HuH-7.5 (cell line): ENCODE results near the gene CDYL.

Experiments
- DNase-seq: peaks from one replicate; pipeline ENCODE4 v3.0.0; 2011; ENCODE audit warnings: low spot score

The CDYL gene

DNA sequence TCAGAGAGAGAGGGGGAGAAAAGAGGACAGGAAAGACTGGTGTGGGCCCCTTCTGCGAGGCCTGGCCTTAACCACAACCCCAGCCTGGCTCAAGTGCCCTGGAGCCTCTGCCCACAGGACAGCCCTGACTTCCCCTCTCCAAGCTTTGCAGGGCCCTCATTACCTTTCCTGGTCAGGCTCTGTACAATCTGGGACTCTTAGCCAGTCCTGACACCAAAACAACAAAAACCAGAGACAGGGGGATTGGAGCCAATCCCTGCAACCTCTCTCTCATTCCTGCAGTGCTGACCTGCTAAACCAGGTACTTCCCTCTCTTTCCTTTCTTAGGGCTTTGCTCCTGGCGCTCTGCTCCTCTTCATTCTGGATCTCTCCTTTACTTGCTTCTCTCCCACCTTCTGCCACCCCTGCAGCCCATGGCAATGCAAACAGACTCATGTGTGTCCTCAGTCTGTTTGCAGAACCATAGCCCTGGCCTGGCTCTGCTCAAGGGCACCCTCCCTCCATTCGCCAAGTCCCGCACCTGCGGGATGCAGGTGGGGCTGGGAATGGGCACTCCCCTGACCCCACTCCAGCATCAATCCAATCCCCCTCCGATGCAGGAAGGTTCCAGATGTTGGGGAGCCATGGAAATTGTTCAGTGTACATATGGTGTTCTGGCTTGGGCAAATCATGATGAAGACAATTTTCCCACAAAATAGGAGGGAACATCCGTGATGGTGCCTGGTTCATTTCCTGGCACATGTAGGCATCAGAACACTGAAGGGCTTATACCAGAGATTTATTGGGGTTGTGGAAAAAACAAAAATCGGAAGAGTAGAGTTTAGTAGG is 189.6 kb downstream of the CDYL start:
- DNase-seq: no peak

DNA sequence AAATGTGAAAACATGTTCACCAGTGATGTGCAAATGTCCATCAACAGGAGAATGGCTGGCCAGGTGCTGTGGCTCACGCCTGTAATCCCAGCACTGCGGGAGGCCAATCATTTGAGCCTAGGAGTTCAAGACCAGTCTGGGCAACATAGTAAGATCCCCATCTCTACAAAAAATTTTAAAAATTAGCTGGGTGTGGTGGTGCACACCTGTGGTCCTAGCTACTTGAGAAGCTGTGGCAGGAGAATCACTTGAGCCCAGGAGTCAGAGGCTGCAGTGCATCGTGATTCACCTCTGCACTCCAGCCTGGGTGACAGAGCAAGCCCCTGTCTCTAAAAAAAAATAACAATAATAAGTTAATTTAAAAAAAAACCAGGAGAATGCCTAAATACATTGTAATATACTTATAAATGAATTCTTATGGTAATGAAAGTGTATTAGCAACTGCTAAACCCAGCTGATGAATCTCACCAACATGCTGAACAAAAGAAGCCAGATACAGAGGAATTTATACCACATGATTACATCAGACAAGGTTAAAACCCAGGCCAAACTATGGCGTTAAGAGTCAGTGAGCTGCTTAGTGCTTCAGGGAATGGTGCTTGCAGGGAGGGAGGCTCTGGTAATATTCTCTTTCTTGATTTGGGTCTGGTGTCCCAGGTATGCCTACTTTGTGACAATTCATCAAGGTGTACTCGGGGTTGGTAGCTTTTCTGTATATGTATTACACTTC is 191.3 kb downstream of the CDYL start:
- DNase-seq: no peak

DNA sequence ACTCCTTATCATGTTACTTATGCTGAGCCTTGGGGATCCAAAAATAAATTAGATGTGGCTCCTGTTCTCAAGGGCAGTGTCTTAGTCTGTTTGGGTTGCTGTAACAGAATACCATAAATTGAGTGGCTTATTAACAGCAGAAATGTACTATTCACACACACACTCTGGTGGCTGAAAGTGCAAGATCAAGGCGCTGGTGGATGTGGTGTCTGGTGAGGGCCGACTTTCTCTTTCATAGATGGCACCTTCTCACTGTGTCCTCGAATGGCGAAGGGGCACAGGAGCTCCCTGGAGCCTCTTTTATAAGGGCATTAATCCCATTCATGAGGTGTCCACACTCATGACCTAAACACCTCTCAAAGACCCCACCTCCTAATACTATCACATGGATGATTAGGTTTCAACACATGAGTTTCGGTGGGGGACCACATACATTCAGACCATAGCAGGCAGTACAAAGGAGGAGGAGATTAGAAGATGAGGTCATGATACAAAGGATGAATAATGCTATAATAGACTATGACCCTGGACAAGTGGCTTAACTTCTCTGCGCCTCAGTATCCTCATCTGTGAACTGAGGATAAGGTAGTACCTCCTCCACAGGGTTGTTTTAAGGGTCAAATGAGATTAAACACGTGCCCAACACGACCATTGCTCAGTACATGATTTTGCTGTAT is 193.5 kb downstream of the CDYL start:
- DNase-seq: no peak

DNA sequence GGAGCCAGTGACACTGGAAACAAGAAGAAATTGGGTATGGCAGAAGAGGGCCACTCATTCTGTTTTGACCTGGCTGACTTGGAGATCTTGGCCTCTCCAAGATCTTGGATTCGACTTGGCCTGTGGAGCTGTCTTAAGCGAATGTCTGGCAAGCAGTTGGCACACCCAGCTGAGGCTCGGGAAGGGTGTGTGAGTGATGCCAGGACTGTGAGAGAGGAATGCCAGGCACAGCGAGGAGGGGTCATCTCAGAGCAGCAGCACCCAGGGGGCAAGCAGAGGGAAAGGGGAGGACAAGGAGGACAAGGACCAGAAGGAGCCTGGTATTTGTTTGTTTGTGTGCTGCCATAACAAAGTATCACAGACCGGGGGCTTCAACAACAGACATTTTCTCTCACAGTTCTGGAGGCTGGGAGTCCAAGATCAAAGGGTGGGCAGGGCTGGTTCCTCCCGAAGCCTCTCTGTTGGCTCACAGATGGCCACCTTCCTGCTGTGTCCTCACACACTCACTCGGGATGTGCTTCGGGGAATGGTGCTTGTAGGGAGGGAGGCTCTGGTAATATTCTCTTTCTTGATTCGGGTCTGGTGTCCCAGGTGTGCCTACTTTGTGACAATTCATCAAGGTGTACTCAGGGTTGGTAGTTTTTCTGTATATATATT is 194.7 kb downstream of the CDYL start:
- no peak for DNase-seq

DNA sequence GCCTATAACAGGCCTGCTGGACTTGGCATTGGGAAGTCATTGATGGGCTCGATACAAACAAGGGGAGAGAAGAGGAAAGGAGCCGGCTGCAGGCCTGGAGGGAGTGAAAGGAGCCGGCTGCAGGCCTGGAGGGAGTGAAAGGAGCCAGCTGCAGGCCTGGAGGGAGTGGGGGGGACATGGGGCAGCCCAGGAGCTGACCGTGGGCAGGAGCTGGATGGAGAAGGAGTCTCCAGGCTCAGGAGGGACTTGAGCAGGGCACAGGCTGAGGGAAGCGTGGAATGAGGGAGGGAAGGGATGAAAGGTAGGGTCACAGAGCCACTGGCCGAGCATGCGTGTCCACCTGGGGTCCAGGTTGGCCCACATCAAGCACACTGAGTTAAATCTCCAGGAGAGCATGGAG is 195.6 kb downstream of the CDYL start:
- no peak for DNase-seq

DNA sequence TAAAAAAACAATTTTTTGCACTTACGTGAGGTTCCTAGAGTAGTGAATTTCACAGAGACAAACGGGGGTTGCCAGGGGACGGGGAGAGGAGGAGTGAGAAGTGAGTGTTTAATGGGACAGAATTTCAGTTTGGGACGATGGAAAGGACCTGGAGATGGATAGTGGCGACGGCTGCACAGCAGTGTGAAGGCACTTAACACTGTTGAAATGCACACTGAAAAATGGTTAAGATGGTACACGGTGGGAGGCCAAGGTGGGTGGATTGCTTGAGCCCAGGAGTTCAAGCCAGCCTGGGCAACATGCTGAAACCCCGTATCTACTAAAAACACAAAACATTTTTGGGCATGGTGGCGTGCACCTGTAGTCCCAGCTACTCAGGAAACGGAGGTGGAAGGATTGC is 196.2 kb downstream of the CDYL start:
- no peak for DNase-seq

DNA sequence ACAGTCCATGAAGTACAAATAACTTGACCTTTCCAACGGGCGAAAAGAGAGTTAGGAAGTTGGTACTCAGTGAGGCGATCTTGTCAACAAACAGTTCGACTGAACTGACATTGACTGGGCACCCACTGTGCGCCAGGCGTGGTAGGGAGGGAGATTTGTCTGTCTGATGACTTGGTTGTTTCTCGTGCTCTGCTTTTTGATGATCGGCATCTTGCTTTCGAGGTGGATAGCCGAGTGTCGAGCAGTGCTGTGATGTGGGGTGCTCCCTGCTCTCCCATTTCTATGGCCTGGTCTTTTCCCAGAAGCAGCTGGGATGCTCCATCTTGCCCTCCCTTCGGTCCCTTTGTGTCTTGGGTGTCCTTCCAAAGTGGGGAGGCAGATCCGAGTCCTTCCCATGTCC is 197.2 kb downstream of the CDYL start:
- no peak for DNase-seq

DNA sequence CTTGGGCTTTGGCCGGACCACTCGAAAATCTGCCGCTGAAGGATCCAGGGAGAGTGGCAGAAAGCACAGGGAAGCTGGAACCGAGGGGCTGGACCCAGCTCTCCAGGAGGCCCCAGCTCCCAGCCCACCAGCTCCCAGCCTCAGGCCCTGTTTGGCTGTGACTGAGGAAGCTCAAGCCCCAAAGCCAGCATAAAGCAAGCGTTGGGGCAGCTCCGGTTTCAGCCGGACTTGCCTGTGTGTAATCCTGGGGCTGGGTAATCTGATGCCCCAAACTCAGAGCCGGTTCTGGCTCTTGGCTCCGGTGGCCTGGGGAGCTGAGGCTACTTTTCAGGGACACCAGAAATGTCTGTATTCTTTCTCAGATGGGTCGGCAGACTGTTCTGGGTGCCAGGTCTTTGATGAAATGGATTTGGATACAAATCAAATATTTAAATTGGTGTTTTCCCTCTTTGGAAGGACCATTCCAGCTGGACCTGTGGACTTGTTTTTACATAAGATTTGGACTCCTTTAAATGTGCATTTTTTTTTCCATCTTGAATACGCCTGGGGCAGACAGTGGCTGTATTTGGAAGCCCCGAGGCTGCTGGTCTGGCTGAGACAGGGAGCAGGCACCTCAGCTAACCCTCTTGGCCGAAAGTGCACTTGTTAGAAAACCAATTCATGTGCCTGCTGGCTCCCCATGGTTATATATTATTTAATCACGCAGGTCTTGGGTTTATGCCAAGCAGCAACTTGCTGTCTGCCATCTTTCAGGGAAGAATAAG is 198.0 kb downstream of the CDYL start:
- DNase-seq: no peak

DNA sequence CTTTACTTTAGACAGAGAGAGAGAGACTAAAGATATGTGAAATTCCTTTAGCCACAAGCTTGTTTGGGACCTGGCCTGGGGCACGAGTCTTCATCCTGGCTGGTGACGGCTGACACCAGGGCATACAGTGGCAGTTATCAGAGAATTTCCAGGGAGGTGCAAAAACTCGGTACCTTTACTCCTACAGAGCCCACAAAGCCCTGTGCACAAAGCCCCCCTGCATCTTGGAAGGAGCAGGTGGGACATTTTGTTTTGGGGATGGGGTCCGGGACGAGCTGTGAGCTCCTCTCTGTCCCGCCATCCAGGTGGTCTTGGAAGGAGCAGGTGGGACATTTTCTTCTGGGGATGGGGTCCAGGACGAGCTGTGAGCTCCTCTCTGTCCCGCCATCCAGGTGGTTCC is 198.8 kb downstream of the CDYL start:
- DNase-seq: no peak

DNA sequence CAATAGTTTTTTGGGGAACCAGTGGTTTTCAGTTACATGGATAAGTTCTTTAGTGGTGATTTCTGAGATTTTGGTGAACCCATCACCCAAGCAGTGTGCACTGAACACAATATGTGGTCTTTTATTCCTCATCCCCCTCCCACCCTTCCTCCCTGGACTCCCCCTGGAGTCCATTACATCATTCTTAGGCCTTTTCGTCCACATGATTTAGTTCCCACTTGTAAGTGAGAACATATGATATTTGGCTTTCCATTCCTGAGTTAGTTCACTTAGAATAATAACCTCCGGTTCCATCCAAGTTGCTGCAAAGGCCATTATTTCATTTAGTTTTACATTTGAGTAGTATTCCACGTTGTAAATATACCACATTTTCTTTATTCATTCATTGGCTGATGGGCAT is 199.3 kb downstream of the CDYL start:
- no peak for DNase-seq

DNA sequence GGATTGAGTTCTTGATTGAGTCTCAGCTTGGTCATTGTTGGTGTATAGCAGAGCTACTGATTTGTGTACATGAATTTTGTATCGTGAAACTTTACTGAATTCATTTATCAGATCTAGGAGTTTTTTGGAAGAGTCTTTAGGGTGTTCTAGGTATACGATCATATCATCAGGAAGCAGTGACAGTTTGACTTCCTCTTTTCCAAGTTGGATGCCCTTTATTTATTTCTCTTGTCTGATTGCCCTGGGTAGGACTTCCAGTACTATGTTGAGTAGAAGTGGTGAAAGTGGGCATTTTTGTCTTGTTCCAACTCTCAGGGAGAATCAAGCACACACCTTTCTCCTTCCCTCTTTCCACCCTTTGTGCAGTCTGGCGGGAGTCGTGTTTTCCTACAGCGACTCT is 201.3 kb downstream of the CDYL start:
- no peak for DNase-seq

DNA sequence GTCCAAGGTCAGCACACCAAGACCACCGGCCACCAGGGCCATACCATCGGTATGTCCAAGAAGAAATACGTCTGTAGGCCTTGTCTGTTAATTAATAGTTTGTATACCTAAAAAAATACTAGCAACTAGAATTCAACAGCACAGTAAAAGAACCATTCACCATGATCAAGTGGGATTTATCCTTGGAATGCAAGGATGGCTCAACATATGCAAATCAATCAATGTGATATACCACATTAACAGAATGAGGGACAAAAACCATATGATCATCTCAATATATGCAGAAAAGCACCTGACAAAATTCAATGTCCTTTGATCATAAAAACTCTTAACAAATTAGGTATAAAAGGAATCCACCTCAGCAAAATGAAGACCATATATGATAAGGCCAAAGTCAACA is 203.2 kb downstream of the CDYL start:
- DNase-seq: no peak

DNA sequence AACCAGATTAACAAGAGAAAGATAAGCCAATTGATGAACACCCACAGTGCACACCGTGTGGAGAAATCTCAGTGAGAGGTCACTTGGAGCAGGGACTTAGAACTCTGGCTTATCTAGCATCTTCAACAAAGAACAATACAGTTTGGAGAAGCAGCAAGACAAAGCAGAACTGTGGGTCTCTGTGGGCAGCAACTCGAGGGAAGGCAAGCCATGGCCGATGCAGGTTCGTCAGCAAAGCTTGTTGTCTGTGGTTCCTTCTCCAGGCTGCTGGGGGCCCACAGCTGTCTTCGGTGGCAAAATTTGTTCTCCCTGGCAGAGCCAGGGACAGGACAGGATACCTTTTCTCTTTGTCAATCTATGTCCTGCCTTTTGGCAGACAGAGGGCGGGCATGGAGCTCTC is 205.6 kb downstream of the CDYL start:
- DNase-seq: no peak

DNA sequence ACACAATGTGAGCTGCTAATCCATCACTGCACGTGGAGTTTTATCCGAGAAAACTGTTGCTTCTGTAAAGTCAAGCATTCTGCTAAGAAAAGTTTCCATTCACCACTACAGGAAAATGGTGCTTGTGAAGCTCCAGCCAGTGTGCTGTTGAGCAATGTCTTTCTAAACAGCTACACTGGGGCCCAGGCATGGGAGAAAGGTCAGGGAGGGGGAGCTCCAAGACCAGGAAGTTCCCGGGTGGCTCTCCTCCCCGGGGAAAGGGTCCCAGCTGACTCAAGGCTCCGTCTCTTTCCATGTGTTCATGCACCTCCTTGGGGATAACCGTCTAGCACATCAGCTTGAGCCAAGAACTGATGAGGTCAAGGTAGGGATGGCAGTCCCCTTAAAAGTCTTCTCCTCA is 207.1 kb downstream of the CDYL start:
- no peak for DNase-seq

DNA sequence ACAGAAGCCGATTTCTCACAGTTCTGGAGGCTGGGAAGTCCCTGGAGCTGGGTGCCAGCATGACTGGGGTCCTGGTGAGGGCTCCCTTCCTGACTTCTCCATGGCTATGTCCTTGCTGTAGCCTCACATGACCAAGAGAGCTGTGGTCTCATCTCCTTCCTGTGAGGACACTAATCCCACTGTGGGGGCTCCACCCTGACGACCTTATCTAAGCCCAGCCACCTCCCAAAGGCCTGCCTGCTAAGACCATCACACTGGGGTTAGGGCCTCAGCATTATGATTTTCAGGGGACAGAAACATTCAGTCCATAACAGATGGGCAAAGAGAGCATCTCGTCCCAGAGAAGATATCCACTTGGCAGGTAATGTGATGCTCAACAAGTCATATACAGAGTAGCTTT is 210.8 kb downstream of the CDYL start:
- no peak for DNase-seq

DNA sequence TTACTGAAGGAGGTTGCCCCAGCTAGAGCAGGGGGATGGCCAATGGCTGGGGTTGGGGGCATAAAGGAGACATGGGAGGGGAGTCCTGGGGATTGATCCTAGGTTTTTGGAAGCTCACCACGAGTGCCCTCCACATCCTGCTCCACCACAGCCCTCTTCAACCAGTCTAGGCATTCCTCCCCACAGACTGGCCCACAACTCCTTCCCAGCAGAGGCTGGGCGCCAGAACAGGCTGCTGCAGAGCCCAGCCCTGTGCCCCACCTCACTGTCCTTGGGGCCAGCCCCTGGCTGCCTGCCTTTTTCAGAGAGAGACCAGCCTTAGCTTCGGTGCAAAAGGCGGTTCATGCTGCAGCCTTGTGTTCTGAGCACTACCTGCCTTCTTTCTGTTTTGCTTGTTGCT is 211.2 kb downstream of the CDYL start:
- DNase-seq: no peak

DNA sequence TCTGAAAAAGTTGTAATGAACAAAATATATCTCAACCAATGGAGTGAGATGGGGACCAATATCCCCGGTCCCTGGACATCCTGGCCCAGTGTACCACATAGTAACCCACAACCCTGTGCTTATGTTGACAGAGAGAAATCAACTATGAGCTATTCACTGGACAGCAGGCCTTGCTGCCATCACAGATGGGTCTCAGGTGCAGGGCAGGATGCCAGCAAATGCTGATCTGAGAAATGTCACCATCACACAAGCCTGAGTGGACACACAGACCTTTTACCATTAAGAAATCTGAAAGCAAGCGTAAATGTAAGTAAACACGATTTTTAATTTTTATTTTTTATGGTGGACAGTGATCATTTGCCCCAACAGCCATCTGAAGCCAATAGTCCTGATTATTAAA is 218.5 kb downstream of the CDYL start:
- DNase-seq: no peak

DNA sequence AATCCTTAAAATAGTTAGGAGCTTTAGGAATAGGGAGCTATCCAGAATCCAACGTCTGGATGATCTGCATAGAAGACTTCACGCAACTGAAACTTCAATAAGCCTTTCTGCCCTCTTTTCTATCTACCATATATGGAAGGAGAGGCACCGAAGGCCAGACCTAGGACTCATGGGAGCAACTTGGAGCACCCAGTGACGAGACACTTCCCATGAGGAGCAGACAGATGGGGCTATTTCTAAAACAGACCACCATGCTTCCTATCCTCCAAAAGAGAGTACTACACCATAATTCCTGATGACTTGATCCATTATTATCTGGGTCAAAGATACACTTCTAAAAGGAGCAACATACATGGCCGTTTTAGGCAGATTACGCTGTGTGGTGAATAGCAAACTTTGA is 221.7 kb downstream of the CDYL start:
- DNase-seq: no peak

DNA sequence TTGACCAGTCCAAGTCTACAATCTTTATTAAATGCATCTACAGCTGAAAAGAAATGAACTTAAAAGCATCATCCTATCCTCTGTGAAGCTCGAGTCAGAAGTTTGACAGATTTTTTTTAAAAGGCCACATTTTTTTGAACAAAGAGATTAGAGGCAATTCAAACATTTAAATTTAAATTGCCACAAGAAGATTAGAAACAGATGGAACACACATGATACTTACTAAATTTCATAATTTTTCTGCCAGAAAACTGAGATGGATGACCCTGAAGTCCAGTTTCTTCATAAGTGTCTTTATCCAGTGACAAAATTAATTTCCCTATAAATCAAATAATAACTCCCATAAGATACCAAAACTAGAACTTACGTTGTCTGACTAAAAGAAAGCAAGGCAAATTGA is 223.4 kb downstream of the CDYL start:
- DNase-seq: no peak

DNA sequence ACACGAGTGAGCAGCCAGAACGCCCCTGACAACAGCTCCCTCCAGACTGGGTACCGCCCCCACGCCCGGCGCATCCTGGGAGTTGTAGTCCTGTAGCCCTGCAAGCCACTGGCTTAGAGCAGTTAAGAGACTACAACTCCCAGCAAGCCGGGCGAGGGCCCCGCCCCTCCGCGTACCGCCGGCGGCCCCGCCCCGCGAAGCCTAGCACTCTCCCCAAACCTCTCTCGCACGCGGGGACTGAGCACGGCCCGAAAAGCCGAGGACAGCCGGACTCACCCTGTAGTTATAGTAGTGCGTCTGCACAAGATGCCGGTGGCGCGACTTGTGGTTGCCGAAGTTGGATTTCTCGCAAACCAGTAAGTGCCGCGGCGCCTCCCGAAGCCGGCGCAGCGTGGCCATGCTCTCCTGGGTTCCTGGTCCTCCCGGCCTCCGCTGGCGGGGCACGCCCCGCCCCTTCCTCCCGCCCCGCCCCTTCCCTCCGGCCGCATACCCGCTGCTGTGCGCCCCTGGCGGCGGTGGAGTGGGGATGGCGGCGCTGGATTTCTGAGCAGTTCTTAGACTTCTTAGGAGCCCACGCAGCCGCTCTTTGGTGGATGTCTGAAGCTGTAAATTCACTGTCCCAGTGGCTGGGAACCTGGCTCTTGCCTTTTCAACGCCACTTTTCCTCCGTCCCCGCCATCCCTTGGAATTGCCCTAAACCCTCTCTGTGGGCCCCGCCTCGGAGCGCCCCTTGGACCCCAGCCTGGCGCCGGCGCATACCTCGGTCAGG is 227.6 kb downstream of the CDYL start, which contains the start of gene RPP40:
Gene RPP40 (minus strand): TSS at position 434 of the 769 bp plus-strand sequence. CDS start 35 bp downstream, at position 399.
- DNase-seq: peak; percentile 64
